ENCODE measurements around the gene PFKM. TPM values are rescaled to one million over a fixed set of nuclear protein-coding genes. Genes with fewer than 3 reads are reported as not detected.

The PFKM gene
- total and polyA plus RNA-seq, 9 of the 15 experiments (the other 6 are each of a cell fraction or from before 2014, with no cell fraction given): 16.5 to 39.9 (median 31.7) TPM

DNA sequence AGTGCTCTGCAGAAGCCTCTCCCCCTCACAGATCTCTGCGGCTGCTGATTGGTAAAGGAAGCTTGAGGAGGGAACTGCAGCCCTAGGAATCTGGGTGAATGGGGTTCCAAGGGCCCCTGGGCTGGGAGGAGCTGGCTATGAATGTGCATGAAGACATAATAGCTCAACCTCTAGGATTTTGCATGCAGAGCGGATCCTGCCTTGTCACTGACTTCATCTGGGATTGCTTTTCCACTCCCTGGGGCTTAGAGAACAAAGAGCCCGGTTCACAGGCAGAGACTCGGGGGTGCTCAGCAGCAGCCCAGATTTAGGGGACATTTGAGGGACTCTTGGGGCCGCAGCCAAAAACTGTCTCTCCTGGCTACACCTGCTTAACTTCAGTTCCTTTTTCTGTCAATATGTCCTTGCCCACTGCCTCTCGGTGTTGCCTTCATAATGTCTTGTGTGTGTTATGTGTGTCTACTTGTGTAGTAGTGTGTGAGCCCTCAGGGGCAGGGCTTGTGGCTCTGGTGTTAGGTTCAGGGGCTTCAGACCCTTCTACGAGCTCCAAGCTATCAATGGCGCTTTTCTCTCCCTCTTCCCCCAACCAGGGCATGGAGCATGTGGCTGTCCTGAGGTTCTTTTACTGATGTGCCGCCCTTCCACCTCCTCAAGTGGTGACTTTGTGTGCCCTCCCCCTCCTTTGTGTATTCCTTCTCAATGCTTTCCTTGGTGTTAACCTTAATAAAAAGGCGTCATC lies 66.2 kb downstream of the PFKM start:
- ATAC-seq: no peak
- Histone ChIP-seq H3K36me3 (ENCODE audit: control insufficient read depth, insufficient read depth, low read length) (no peaks in the 10 kb centered on the region), H3K9me3 (replicated peaks; ENCODE audit: control insufficient read depth, insufficient read depth, low read depth, low read length) (no peaks in the 10 kb centered on the region), H3K4me1 (replicated peaks in 1 of 2; ENCODE audit: control insufficient read depth in 2 of 2, insufficient read depth in 2 of 2, low read length in 2 of 2) (peaks cover 0 to 17% of the 10 kb centered on the region in 2 experiments; a peak in 3 of 5 replicates), H3K27ac (ENCODE audit: extremely low read depth, low read depth, low read length) (no peak overlapping the region), H4K20me1 (replicated peaks; ENCODE audit: control insufficient read depth, insufficient read depth, low read length) (no peaks in the 10 kb centered on the region), H3K79me2 (ENCODE audit: control insufficient read depth, insufficient read depth, low read length) (no peaks in the 10 kb centered on the region), H3K9ac (ENCODE audit: insufficient read depth in 1 of 2, low read depth in 2 of 2, low read length in 2 of 2) (no peak overlapping the region), H3K4me2 (ENCODE audit: insufficient read depth, low read length) (no peak overlapping the region), H2AFZ (ENCODE audit: low read depth, low read length) (no peak overlapping the region), H3K9me1 (ENCODE audit: control insufficient read depth, insufficient read depth, low read length) (peaks cover 3% of the 10 kb centered on the region), H3K4me3 (no peak overlapping the region), H3K27me3 (ENCODE audit: control insufficient read depth in 2 of 2, insufficient read depth in 2 of 2, low read length in 2 of 2) (peaks cover 21 to 42% of the 10 kb centered on the region in 2 experiments; a peak in 4 of 5 replicates)
- WGBS (ENCODE audit: insufficient coverage, low coverage, missing lambda C conversion rate): 9% methylated on average over 10 of the region's 10 CpGs
- intact Hi-C loops (cut with micrococcal nuclease): loop anchor here (5.0 kb wide), 2 partner anchors 213 to 432 kb away; no protein-coding TSS in a partner anchor
- no peak for DNase-seq (ENCODE audit: extremely low read depth in 1 of 4, low spot score in 3 of 4)
- in situ Hi-C loops (cut with MboI): no loop called here
- CTCF ChIA-PET (ENCODE audit: low intra/inter-chr PET ratio): interaction anchor here (1.0 kb wide), 1 partner anchor 101 kb away, joined by 4 read pairs; no protein-coding TSS in a partner anchor
- BruUV-seq (replicated peaks): no TSS peak
- FAIRE-seq: no peak
- TF ChIP-seq OTX1 (CRISPR knock-in tag; IDR thresholded peaks at IDR 0.05) (no peak), U2AF1 (optimal IDR thresholded peaks at IDR 0.05; ENCODE audit: low read depth, low read length) (no peak), RCOR1 (IDR thresholded peaks at IDR 0.05; ENCODE audit: borderline replicate concordance in 1 of 2, low read depth in 2 of 2, low read length in 2 of 2) (no peak), ZNF311 (CRISPR knock-in tag; IDR thresholded peaks at IDR 0.05) (no peak), CBFB (CRISPR knock-in tag; IDR thresholded peaks at IDR 0.05) (no peak), CHD2 (IDR thresholded peaks at IDR 0.05; ENCODE audit: low read depth, low read length) (no peak), TOE1 (IDR thresholded peaks at IDR 0.05; ENCODE audit: borderline replicate concordance) (no peak), TOE1 (CRISPR knock-in tag; IDR thresholded peaks at IDR 0.05; ENCODE audit: borderline replicate concordance, low read depth) (no peak), POLR2H (tag; IDR thresholded peaks at IDR 0.05; ENCODE audit: low read depth) (no peak), BCL6 (CRISPR knock-in tag; IDR thresholded peaks at IDR 0.05) (no peak), HDAC8 (tag; IDR thresholded peaks at IDR 0.05) (no peak), FOXJ3 (CRISPR knock-in tag; IDR thresholded peaks at IDR 0.05) (no peak)
- TF ChIP-seq, protein P1, sequence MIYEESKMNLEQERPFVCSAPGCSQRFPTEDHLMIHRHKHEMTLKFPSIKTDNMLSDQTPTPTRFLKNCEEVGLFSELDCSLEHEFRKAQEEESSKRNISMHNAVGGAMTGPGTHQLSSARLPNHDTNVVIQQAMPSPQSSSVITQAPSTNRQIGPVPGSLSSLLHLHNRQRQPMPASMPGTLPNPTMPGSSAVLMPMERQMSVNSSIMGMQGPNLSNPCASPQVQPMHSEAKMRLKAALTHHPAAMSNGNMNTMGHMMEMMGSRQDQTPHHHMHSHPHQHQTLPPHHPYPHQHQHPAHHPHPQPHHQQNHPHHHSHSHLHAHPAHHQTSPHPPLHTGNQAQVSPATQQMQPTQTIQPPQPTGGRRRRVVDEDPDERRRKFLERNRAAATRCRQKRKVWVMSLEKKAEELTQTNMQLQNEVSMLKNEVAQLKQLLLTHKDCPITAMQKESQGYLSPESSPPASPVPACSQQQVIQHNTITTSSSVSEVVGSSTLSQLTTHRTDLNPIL (CRISPR knock-in tag; IDR thresholded peaks at IDR 0.05): no peak
- TF ChIP-seq, protein P2, sequence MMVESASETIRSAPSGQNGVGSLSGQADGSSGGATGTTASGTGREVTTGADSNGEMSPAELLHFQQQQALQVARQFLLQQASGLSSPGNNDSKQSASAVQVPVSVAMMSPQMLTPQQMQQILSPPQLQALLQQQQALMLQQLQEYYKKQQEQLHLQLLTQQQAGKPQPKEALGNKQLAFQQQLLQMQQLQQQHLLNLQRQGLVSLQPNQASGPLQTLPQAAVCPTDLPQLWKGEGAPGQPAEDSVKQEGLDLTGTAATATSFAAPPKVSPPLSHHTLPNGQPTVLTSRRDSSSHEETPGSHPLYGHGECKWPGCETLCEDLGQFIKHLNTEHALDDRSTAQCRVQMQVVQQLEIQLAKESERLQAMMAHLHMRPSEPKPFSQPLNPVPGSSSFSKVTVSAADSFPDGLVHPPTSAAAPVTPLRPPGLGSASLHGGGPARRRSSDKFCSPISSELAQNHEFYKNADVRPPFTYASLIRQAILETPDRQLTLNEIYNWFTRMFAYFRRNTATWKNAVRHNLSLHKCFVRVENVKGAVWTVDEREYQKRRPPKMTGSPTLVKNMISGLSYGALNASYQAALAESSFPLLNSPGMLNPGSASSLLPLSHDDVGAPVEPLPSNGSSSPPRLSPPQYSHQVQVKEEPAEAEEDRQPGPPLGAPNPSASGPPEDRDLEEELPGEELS (CRISPR knock-in tag; IDR thresholded peaks at IDR 0.05; ENCODE audit: borderline replicate concordance): no peak
- POLR2A ChIA-PET: interaction anchor here (0.9 kb wide), 1 partner anchor 290 kb away, joined by 4 read pairs; no protein-coding TSS in a partner anchor
